ENCODE data around the gene CHST15. TPM values are rescaled to one million over a fixed set of nuclear protein-coding genes. Genes with fewer than 3 reads are reported as not detected.

Gene CHST15
- total and polyA plus RNA-seq, 2 donors from 2014 or later, result 2.8 to 39.7 TPM

DNA sequence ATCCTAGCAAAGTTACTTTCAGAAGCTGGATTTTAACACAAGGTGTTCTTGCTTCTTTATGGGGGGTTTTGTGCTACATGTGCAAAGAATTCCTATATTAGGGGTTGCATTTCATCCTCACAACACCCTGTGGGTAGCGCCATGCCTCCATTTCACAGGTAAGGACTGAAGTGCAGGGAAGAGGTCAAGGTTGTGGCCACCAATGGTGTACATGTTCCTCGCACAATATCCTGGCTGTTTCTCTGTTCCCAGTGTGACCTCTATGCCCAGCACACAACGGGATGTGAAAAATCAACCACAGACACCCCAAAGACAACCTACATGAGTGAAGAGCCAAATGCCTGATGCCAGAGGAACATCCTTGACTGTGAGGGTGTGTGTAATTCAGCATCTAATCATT, 80.8 kb downstream of the CHST15 start:
- no peaks in the 10 kb centered on the region for H3K27me3 ChIP-seq (ENCODE audit: control insufficient read depth, insufficient read depth, low read length)
- TF ChIP-seq, protein P1, sequence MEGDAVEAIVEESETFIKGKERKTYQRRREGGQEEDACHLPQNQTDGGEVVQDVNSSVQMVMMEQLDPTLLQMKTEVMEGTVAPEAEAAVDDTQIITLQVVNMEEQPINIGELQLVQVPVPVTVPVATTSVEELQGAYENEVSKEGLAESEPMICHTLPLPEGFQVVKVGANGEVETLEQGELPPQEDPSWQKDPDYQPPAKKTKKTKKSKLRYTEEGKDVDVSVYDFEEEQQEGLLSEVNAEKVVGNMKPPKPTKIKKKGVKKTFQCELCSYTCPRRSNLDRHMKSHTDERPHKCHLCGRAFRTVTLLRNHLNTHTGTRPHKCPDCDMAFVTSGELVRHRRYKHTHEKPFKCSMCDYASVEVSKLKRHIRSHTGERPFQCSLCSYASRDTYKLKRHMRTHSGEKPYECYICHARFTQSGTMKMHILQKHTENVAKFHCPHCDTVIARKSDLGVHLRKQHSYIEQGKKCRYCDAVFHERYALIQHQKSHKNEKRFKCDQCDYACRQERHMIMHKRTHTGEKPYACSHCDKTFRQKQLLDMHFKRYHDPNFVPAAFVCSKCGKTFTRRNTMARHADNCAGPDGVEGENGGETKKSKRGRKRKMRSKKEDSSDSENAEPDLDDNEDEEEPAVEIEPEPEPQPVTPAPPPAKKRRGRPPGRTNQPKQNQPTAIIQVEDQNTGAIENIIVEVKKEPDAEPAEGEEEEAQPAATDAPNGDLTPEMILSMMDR (IDR thresholded peaks at IDR 0.05; ENCODE audit: borderline replicate concordance, extremely low read depth, insufficient read depth), result no peak
- no peaks in the 10 kb centered on the region for H3K4me1 ChIP-seq (ENCODE audit: control insufficient read depth in 2 of 3, insufficient read depth in 2 of 3, low read depth in 1 of 3, low read length in 3 of 3)
- no peak overlapping the region for H3K9ac ChIP-seq (ENCODE audit: low read length in 3 of 3)
- FAIRE-seq (no peak), DNase-seq (no peak)
- H3K4me3 ChIP-seq (ENCODE audit: low read length in 3 of 3), result no peak overlapping the region
- peaks cover 0 to 4% (median 0%) of the 10 kb centered on the region in 3 donors for H3K9me3 ChIP-seq (ENCODE audit: control insufficient read depth in 2 of 3, insufficient read depth in 1 of 3, low read length in 3 of 3)
- H3K27ac ChIP-seq (ENCODE audit: low read depth in 2 of 2, low read length in 2 of 2), result no peak overlapping the region
- intact Hi-C loops (cut with DNase I), result no loop called here
- H3K36me3 ChIP-seq (ENCODE audit: control insufficient read depth in 2 of 3, insufficient read depth in 3 of 3, low read length in 3 of 3), result peaks cover 0 to 2% (median 0%) of the 10 kb centered on the region in 3 donors

GRCh38 chr10:124012066-124012465, 81.3 kb downstream of the CHST15 start:
- H3K27me3 ChIP-seq (ENCODE audit: control insufficient read depth, insufficient read depth, low read length), result no peaks in the 10 kb centered on the region
- no peak for FAIRE-seq
- H3K4me3 ChIP-seq (ENCODE audit: low read length in 3 of 3), result no peak overlapping the region
- H3K9ac ChIP-seq (ENCODE audit: low read length in 3 of 3), result no peak overlapping the region
- H3K36me3 ChIP-seq (ENCODE audit: control insufficient read depth in 2 of 3, insufficient read depth in 3 of 3, low read length in 3 of 3), result peaks cover 0 to 2% (median 0%) of the 10 kb centered on the region in 3 donors
- peaks cover 0 to 4% (median 0%) of the 10 kb centered on the region in 3 donors for H3K9me3 ChIP-seq (ENCODE audit: control insufficient read depth in 2 of 3, insufficient read depth in 1 of 3, low read length in 3 of 3)
- TF ChIP-seq, protein P1 (IDR thresholded peaks at IDR 0.05; ENCODE audit: borderline replicate concordance, extremely low read depth, insufficient read depth), result no peak
- intact Hi-C loops (cut with DNase I), result no loop called here
- H3K4me1 ChIP-seq (ENCODE audit: control insufficient read depth in 2 of 3, insufficient read depth in 2 of 3, low read depth in 1 of 3, low read length in 3 of 3), result no peaks in the 10 kb centered on the region
- no peak overlapping the region for H3K27ac ChIP-seq (ENCODE audit: low read depth in 2 of 2, low read length in 2 of 2)
- DNase-seq, result peak in 1 of 5 donors; percentile 27

DNA sequence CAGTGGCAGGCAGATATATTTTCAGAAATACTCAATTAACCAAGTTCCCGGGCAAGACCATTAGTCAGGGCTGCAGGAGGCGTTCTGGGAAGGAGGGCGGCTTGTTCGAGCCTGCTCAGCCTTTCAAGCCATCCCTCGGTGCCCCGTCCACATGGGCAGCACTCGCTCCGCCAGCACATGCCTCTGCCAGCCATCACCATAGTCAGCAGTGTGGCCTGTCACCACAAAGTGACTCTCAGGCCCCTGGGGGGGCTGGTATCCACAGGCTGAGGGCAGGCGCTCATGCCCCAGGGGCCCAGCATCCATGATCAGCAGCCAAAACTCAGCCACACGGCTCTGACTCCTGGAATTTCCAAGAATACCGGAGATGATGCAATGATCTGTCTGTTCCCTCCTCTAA, 81.9 kb downstream of the CHST15 start:
- DNase-seq (peak in 1 of 5 donors; percentile 62), FAIRE-seq (no peak)
- Histone ChIP-seq H3K36me3 (ENCODE audit: control insufficient read depth in 2 of 3, insufficient read depth in 3 of 3, low read length in 3 of 3) (peaks cover 0 to 2% (median 0%) of the 10 kb centered on the region in 3 donors), H3K27ac (ENCODE audit: low read depth in 2 of 2, low read length in 2 of 2) (no peak overlapping the region), H3K4me1 (ENCODE audit: control insufficient read depth in 2 of 3, insufficient read depth in 2 of 3, low read depth in 1 of 3, low read length in 3 of 3) (no peaks in the 10 kb centered on the region), H3K27me3 (ENCODE audit: control insufficient read depth, insufficient read depth, low read length) (no peaks in the 10 kb centered on the region), H3K4me3 (ENCODE audit: low read length in 3 of 3) (no peak overlapping the region), H3K9ac (ENCODE audit: low read length in 3 of 3) (no peak overlapping the region), H3K9me3 (ENCODE audit: control insufficient read depth in 2 of 3, insufficient read depth in 1 of 3, low read length in 3 of 3) (peaks cover 0 to 4% (median 0%) of the 10 kb centered on the region in 3 donors)
- TF ChIP-seq, protein P1 (IDR thresholded peaks at IDR 0.05; ENCODE audit: borderline replicate concordance, extremely low read depth, insufficient read depth), result no peak
- intact Hi-C loops (cut with DNase I), result no loop called here
